ENCODE results near the gene CCL21.
A peak's percentile ranks its signal among the peaks of the same experiment; 100 is the strongest.

CCL21 gene

GRCh38 chr9:34675048-34675714, 34.8 kb downstream of the CCL21 start:
- peak in 1 of 2 donors; percentile 40 for DNase-seq (ENCODE audit: extremely low read depth in 1 of 2, low read depth in 1 of 2)

GRCh38 chr9:34674440-34674839, 35.5 kb downstream of the CCL21 start:
- no peak for DNase-seq (ENCODE audit: extremely low read depth in 1 of 2, low read depth in 1 of 2)

GRCh38 chr9:34671307-34671706, 38.6 kb downstream of the CCL21 start:
- DNase-seq (ENCODE audit: extremely low read depth in 1 of 2, low read depth in 1 of 2) = no peak

DNA sequence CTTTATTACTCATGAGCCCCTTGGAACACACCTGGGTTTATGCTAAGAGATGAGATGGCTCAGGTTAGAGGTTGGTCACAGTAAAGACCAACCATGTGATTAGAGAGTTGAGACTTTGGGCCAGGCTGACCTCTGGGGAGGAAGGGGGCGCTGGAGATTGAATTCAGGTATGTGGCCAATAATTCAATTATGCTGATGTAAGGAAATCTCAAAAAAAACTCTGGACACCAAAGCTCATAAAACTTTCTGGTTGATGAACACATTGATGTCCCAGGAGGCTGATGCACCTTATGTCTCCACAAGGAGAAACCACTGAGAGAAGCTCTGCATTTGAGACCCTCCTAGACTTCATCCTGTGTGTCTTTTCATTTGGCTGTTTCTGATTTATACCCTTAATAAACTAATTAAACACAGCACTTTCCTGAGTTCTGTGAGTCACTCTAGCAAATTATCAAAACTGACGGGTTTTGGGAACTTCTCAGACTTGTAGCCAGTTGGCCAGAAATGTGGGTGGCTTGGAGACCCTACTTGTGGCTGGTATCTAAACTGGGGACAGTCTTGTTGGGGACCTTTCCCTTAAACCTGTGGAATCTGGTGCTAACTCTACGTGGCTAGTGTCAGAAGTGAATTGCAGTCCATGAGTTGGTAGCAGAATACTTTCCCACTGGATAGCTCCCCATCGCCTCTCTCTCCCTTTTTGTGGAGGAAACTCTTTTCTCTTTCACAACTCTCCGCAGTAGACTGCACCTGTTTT, 40.0 kb downstream of the CCL21 start:
- no peak for DNase-seq (ENCODE audit: extremely low read depth in 1 of 2, low read depth in 1 of 2)

DNA sequence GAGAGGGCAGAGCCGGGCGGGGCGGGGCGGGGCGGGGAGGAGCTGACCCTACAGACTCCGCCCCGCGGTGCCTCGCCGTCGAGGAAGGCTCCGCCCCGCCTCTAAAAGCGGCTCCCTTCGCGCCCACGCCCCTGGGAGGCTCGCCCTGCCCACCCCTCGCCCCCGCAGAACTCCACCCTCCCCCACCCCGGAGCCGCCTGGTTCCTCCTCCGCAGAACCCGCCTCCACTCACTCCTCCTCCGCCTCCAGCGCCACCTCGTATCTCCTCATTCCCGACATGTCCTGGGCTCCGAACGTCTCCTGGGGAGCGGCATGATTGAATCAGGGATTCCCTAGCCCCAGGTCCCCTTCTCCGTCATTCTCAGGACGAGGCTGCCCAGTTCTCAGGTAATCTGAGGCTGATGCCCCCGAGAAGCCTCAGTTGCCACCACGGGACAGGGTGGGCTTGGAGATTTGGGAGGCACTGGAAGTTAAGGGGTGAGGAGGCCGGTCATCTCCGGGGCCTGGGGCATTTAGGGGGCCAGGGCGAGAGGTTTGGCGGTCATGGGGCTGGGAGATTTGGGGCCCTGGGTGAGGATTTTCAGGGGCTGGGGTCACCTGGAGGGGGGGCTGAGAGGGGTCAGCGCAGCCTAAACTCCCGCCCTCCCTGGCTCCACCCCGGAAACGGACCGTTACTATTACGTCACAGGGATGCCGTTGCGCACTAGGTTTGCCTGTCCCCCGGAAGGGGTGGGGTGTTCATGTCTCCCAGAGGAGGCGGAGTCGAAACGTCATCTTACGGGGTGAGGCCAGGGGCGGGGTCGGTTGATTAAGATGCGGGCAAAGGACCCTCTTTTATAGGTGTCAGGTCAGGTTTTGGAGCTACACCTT, 44.3 kb downstream of the CCL21 start:
- DNase-seq (ENCODE audit: extremely low read depth in 1 of 2, low read depth in 1 of 2) = peak; percentile 74 to 81

- DNase-seq (ENCODE audit: extremely low read depth in 1 of 2, low read depth in 1 of 2) = no peak
Measured at GRCh38 chr9:34665067-34665380, 44.9 kb downstream of the CCL21 start.

DNA sequence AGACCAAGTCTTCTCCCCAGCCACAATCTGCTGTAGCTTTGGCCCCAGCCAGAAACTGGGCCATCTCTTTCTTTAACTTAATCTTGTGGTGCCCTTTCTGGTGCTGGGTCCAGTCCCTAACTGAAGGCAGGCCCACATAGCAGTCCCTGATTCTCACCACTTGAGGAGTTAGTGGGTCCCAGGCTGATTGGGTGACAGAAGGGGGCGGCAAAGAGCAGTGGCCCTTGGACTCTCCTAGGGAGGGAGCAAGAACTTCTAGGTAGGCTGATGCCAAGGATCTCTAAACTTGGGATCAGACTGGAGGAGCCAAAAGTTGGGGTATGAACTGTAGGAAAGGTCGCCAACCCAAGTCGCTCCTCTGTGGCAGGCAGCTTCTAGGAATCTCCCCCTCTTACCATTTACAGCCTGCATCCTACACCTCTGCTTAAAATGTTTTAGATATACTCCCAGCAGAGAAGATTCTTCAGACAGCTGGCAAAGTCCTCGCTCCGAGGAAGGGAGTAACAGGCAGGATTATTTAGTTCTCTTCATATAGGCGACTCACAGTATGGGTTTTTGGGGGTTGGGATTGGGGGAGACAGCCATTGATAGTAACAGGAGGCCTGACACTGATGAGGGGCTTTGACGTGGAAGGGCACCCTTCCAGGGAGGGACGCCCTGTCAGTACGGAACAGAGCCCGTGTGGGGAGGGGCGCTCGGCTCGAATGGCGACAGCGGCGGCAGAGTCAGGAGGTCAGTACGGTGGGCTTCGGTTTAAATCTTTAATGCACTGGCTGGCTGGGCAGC, 45.5 kb downstream of the CCL21 start:
- peak in 1 of 2 donors; percentile 54 for DNase-seq (ENCODE audit: extremely low read depth in 1 of 2, low read depth in 1 of 2)

GRCh38 chr9:34663303-34663605, 46.7 kb downstream of the CCL21 start:
- DNase-seq (ENCODE audit: extremely low read depth in 1 of 2, low read depth in 1 of 2) = no peak

DNA sequence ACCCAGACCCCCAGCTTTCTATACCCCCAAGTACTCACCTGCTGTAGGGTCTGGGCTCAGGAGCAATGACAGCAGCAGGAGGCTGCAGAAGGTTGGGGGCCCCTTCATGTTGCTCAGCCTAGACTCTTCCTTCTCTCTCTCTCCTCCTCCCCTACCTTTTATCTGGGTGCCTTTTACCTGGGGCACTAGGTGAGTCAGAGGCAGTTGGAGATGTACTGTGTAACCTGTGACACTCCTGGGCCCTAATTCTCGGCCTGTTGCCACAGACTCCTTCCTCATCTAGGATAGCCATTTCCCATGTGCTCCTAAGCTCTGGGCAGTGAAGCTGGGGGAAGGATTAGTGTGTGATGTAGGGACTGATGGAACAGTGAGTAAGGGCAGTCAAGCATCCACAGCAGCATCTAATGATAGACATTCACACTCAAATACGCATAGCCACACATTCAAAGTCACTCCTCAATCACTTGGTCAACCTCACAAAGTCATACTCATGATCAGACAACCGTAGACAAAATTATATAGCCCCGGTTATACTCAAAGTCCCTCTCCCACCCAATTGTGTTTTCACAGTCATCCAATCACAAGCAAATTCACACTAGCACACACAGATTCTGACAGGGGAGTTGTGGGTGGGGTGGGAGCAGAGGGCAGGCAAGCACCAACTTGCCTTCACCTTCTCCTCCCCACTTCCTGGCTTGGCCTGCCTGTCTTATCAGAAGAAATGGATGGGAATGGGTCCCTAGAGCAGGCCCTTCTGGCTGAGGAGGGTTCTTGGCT, 47.2 kb downstream of the CCL21 start, which contains the start of gene CCL27:
Gene CCL27 (minus strand): TSS at position 132 of the 777 bp plus-strand sequence. CDS start 24 bp downstream, at position 108.
- no peak for DNase-seq (ENCODE audit: extremely low read depth in 1 of 2, low read depth in 1 of 2)

- no peak for DNase-seq (ENCODE audit: extremely low read depth in 1 of 2, low read depth in 1 of 2)
Measured at GRCh38 chr9:34659592-34660253, 50.2 kb downstream of the CCL21 start.

Measured in activated CD8-positive, alpha-beta memory T cell treated with anti-CD3 and anti-CD28 coated beads for 1 hour (primary cell).